Activated CD8-positive, alpha-beta memory T cell treated with anti-CD3 and anti-CD28 coated beads, Interleukin-2, amount 50 U/mL, for 24 hours (primary cell): ENCODE results near the gene PIEZO1.

Experiments
- DNase-seq: peaks from one replicate; pipeline ENCODE4 v3.0.0-alpha.2; 2020; ENCODE audit errors: extremely low read depth

The PIEZO1 gene

GRCh38 chr16:88749358-88749757, 35.7 kb downstream of the PIEZO1 start:
- no peak for DNase-seq

GRCh38 chr16:88748364-88748763, 36.7 kb downstream of the PIEZO1 start:
- DNase-seq: no peak

DNA sequence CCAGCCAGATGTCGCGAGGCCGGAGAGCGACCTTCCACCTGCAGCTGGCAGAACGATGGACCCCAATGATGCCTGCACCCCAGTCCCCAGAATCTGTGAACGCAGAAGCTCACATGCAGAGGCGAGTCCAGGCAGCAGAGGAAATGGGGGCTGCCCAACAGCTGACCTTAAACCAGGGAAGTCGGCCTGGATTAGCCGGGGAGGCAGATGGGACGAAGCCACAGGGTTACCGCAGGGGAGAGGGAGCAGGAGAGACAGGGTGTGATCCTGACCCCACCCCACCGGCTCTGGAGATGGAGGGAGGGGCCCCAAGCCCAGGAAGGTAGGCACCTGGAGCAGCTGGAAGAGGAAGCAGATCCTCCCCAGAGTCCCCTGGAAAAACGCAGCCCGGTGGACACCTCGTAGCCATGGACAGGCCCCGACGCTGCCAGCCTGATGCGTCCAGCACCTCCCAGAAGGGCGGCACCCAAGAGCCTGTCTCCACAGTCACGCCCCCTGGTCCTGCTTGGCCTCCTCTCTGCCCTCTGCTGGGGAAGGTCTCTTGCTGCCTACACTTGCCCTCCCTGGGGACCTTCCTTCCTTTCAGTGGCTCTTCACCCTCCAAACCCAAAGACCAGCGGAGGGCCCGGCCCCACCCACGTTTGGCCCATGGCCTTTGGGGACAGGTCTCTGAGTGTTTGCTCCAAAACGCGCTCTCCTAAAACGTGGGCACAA, 37.3 kb downstream of the PIEZO1 start:
- no peak for DNase-seq

DNA sequence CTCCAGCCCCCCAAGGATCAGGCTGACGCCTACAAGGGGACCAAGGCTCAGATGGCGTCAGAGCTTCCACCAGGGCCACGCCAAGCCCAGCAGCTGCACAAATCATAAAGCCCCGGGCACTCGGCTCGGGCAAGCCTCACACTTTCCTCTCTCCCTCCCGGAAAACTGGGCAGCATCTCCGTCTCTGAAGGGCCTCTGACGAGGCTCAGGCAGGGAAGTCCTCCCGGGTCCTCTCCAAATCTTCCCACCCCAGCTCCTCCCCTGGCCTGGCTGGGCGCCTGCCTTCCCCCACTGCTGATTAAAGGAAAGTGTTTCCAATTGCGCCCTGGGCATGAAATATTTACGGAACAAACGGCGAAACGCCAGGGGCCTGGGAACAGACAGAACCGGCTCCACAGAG, 38.5 kb downstream of the PIEZO1 start:
- DNase-seq: no peak

GRCh38 chr16:88744577-88745521, 40.2 kb downstream of the PIEZO1 start:
- no peak for DNase-seq

DNA sequence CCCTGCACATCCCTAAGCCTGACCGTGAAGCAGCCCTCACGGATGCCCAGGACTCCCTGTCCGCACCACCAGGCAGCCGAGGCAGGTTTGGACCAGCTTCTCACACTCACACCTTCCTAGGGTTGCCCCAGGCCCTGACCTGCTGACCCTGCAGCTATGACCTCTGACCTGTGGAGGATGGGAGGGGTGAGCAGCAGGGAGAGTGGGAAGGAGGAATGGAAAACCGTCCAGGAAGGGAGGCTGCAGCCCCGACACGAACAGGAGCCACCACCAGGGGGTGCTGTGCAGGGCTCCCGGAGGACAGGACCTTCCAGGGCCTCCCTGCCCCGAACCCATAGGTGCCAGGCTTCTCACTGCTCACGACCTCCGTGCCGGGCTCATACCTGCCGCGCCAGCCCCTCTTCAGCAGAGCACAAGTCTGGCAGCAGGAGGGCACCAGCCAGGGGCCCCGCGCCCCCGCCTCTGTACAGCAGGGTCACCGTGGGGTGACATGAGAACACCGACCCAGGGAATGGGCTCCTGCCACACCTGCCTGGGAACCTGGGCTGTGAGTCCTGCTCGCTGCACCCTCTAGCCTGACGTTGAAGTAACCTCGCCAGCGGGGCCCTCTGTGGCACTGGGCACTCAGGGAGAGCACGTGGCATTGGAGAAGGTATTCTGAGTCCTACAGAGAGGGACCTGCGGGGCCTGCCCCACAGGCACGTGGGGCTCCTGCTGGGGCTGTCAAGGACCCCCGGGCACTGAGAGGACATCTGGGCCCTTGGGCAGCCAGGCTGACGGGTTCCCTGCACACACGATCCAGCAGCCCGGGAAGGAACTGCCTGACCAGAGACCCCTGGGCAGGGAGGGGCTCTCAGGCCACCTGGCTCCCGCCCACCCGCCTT, 41.1 kb downstream of the PIEZO1 start:
- DNase-seq: peak; percentile 41

DNA sequence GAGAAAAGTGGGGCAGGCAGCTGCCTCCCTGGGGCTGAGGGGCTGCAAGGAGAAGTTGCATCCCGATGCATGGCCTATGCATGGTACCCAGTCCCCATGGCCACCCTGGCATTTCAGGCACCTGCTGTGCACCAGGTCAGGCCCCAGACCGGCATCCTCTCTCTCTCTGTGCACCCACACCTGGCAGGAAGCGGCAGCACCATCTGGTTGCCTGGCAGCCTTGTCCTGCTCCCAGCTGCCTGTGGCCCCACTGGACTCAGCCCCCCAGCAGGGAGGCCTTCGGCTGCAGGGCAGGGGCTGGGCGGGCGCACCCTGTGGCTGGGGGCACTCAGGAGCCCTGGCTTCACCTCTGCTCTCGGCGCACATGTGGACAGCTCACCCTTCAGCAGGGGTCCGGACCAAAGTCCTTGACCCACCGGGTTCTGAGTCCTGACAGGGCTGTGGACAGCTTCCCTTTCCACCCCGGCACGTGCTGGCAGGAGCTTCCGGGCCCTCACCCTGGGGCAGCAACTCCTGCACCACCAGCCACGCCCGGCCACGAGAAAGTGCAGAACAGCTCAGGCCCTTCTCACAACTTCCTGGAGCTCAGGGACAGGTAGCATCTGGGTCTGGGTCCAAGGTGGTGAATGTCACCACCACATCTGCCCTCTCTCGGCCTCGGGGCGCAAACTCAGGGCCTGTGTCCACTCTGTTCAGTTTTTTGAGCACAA, 42.0 kb downstream of the PIEZO1 start:
- DNase-seq: no peak

- DNase-seq: no peak
Observed at GRCh38 chr16:88741368-88741767, 43.7 kb downstream of the PIEZO1 start.

DNA sequence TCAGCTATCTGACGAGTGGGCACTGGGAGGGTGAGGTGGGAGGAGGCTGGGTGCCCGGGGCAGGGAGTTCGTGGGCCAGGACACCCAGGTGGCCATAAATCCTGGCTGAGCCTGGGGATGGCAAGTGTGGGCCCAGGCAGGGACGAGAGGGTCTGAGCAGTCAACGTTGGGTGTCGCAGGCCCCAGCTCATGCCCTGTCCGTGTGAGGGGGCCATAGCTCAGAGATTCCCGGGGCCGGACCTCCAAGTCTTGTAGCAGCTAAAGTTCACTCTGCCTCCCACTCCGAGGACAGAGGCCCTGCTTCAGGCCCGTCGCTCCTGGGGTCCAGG, 44.3 kb downstream of the PIEZO1 start:
- DNase-seq: no peak

GRCh38 chr16:88739977-88740726, 44.9 kb downstream of the PIEZO1 start:
- no peak for DNase-seq

DNA sequence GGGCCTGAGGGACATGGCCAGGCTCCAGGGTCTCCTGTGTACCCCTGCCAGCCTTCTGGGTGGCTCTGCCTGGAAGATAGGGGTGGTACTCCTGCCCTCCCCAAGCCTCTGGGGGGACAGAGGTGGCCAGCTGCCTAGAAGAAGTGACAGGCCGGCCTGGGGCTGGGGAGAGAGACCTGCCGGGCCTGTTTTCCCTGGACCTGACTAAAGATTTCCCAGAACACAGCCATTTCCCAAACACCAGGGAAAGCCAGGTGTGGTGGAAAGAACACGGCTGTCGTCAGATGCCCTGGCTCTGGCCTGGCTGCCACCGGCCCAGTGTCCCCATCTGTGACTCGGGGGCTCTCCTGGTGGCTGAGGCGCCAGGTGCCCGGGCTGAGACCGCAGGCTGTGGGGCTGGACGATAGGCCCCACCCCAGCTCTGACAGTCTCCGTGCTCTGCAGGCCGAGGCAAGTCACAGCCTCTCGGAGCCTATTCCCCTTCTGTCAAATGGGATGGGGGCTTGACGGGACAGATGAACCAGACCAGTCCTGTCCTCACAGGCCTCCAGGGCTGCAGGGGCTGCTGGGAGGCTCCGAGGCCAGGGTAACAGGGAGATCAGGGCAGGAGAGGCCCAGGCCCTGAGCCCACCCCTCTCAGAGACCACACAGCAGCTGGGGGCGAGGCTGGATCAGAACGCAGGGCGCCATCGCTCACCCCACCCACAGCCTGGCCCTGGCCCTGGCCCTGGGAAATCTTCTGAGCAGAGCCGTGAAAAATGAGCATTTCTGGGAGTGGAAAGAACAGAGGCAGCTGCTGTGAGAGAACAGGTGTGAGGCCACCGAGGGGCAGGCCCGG, 45.7 kb downstream of the PIEZO1 start:
- DNase-seq: no peak

DNA sequence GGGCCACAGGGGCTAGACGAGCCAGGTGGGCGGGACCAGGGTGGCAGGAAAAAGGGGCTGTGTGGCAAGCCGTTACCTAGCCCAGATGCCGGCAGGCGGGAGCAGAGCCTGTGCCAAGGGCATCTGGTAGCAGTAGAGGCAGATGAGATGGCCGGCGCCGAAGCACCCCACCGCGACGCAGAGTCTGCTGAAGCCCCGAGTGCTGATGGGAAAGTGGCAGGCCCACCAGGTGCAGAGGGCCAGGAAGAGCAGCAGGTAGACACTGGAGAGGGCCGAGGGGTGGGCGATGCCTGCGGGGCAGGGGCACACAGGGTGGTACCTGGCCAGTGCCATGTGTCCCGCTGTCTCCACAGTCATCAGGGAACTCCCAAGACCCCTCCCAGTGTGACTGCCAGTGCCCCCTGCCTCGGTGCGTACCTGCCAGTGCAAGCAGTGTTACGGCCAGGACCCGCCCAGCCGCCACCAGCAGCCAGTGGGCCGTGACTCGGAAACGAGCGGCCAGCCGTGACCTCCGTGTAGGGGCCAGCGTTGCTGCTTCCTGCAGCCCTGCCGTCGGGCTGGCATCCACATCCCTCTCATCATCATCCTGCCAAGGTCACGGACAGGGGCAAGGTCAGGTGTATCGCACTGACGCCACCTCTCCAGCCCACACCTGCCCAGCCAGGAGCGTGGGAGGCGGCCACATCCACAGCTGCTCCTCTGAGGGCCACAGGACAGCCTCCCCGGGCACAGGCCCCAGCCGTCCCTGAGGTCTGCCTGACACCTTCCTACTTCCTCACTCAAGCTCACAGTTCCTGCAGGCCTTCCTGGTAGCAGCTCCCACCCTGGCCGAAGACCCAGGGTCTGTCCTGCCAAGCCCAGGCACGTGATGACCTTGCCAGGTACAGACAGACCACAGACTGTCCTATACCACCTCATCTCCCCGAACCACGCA, 46.6 kb downstream of the PIEZO1 start:
- DNase-seq: no peak

DNA sequence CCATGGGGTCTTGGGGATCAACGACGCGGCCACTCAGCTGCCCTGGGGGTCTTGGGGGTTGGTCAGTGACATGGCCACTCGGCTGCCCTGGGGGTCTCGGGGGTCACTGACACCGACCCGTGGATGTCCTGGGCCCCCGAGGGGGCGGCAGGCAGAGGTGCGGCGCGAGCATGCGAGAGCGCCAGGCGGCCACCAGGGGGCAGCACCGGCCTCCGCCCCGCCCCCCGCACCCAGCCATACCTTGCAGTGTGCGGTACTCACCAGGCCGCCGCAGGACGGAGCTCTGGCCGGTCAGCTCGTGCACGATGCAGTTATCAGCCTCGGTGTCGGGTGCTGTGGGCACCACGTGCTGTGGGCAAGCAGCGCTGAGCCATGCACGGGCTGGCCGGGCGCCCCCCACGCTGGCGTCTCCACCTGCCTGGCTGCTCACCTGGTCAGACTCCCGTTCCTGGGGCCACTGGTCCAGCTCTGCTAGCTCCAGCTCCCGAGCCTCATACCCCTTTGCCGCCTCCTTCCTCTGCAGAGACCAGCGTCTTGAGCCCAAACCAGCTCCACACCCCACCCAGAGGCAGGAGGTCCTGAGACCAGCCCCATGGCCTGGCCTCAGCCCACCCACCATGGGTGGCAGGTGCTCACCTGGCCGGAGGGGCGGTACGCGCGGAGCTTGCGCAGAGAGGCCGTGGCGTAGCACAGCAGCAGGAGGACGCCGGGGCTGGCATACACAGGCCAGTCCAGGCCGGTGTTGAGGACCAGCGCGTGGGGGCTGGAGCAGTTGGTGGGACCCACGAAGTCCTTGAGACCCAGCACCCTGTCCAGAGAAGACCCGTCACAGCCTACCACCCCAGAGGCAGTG, 47.5 kb downstream of the PIEZO1 start:
- peak; percentile 13 for DNase-seq

DNA sequence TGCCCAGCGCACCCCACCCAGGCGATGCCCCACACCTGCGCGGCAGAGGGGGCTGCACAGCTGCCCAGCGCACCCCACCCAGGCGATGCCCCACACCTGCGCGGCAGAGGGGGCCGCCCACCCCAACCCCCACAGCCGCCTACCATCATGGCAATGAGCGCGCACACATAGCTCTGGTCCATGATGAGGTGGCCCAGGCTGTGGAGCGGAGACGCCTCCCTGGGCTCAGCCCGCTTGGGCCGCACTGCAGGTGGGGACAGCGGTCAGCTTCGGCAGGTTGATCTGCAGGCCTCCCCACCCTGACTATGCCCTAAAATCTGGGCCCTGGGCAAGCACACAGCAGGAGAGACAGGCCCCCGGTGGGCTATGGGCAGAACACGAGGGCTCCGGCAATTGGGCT, 48.5 kb downstream of the PIEZO1 start:
- no peak for DNase-seq

GRCh38 chr16:88736088-88736487, 48.9 kb downstream of the PIEZO1 start:
- DNase-seq: no peak

GRCh38 chr16:88735616-88736015, 49.4 kb downstream of the PIEZO1 start:
- DNase-seq: no peak

GRCh38 chr16:88735121-88735520, 49.9 kb downstream of the PIEZO1 start:
- DNase-seq: no peak

GRCh38 chr16:88734361-88734728, 50.7 kb downstream of the PIEZO1 start:
- DNase-seq: no peak
